Activated T-cell treated with anti-CD3 and anti-CD28 coated beads, Interleukin-2, amount 50 U/mL, for 1 hour (primary cell): ENCODE measurements around the gene EPN2.

Source experiments
- DNase-seq: peaks from one replicate; pipeline ENCODE4 v3.0.0-alpha.2; 2020

EPN2 gene

DNA sequence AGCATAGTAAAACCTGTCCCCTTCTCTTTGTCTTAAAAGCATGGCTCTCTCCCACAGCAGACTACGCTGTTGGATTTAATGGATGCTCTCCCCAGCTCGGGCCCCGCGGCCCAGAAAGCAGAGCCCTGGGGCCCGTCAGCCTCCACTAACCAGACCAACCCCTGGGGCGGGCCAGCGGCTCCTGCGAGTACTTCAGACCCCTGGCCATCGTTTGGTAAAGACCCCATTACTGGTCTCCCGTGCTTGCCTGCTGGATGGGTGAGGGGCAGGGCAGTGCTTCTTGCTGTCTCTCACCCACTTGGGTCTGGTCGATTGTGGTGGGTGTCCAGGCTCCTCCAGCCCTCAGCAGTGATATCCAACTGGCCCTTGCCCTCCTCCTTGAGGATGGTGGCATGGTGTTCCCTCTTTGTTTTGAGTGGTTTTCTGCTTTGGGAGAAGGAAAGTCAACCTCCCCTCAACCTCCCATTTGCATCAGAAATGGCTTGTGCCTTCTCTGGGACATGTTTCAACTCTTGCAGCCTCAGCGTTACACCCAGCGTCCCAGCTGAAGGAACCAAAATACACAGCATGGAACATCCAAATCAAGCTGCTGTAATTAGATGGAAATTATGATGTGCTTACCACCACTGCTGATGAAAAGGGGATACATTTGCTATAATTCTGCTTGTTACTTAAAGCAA lies 76.0 kb downstream of the EPN2 start:
- DNase-seq = no peak

GRCh38 chr17:19313746-19314651 lies 76.8 kb downstream of the EPN2 start:
- no peak for DNase-seq

GRCh38 chr17:19315104-19315503 lies 77.9 kb downstream of the EPN2 start:
- no peak for DNase-seq

GRCh38 chr17:19316761-19317358 lies 79.7 kb downstream of the EPN2 start:
- no peak for DNase-seq

DNA sequence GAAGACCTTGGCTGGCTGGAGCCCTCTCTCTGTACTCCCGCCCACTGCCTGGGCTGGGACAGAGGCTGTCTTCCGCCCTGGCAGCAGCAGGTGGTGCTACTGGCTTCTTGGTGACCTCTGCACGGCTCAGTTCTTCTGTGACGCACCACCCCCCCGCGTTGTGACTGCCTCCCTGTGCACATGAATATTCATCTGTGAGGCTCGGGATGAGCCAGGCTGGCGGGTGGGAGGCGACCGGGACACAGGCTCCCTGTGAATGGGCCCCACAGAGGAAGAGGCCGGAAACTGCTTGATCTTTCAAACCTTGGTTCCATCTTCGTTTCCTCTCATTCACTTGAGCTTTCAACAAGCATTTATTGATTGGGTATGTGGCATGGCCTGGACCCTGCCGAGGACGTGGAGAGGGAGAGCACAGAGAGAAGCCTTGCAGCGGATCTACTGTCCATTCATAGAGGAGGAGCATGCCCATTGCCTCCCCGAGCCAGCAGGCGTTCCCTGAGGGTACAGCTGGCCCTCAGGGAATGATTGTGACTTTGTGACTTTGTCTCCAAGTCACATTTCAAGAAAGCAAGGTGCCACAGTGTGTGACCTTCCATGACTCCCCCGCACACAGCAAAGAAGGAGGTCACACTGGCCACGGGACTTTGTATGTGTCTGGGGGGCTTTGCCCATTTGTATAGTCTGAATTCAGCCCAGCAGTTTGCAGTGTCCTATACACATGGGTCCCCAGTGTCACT lies 80.4 kb downstream of the EPN2 start:
- DNase-seq = no peak

GRCh38 chr17:19318611-19319010 lies 81.4 kb downstream of the EPN2 start:
- DNase-seq = no peak

GRCh38 chr17:19319771-19320505 lies 82.8 kb downstream of the EPN2 start:
- no peak for DNase-seq

- no peak for DNase-seq
Observed at GRCh38 chr17:19320876-19321275, 83.7 kb downstream of the EPN2 start.

DNA sequence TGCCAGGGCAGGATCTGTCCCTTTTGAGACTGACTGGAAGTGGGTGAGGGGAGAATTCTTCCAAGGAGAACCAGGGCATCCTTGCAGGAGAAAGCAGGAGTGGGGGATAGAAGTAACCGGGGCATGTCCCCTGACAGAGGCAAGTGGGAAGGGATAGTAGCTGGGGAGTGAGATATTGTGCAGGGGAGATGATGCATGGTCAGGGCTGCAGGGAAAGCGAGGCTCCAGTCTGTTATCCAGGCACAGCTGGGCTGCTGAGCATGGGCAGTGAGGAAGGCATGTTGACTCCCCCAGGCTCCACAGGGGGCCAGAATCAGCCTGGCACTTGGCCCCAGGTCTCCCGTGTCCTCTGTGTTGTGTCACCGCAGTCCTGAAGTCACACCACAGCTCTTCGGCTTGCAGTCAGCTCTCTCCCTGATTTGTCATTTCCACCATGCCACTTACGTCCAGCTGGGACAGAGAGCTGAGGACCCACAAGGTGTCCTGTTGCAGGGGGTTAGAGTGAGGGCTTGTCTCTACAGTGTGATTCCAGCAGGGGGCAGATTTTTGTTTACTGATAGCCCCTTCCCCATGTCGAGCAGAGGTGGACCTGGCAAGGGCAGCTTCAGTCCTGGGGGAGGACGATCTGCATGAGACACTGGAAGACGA lies 84.4 kb downstream of the EPN2 start:
- no peak for DNase-seq

- no peak for DNase-seq
Observed at GRCh38 chr17:19322129-19322505, 85.0 kb downstream of the EPN2 start.

- DNase-seq = no peak
Observed at GRCh38 chr17:19322861-19323260, 85.7 kb downstream of the EPN2 start.

GRCh38 chr17:19325542-19325941 lies 88.4 kb downstream of the EPN2 start:
- no peak for DNase-seq

DNA sequence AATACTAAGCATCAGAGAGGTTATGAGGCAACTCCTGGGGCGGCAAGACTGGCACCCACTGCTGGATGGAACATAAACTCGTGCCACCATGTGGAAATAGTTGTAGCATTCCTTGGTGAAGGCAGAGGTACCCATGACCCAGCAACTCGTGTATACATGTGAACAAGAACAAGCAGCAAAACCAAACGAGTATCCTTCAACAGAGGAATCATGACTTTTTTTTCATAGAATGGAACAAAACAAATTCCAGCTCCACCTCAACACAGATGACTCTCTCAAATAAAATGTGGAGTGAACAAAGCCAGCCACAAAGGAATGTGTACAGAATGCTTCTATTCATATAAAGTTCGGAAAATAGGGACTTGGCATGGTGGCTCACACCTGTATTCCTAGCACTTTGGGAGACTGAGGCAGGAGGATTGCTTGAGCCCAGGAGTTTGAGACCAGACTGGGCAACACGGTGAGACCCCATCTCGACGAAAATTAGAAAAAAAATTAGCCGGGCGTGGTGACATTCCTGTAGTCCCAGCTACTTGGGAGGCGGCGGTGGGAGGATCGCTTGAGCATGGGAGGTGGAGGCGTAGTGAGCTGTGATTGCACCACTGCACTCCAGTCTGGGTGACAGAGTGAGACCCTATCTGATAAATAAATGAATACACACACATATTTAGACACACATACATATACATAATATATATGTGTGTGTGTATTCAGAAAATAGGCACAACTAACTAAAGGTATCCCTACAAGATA lies 90.0 kb downstream of the EPN2 start:
- no peak for DNase-seq

DNA sequence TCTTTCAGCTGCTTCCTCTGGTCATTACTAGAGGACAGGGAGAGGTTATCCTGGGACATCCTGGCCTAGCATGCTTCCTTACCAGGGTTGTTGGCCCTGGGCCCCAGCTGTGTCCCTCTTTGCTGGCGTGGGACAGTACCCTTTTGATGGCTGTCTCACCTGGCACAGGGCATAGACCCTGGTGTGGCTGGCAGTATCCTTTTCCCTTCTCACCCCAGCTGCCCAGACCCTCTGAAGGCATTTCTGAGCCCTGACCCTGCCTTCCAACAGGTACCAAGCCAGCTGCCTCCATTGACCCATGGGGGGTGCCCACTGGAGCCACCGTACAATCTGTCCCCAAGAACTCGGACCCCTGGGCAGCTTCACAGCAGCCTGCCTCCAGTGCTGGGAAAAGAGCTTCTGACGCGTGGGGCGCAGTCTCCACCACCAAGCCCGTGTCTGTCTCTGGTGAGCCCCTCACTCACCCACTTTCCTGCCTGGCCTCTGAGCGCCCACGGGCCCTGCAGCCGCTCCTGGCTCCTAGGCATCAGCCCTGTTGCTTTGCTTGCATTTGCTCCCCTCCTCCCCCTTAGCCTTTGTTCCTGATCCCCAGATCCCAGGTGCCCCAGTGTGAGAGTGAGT lies 91.4 kb downstream of the EPN2 start:
- no peak for DNase-seq

DNA sequence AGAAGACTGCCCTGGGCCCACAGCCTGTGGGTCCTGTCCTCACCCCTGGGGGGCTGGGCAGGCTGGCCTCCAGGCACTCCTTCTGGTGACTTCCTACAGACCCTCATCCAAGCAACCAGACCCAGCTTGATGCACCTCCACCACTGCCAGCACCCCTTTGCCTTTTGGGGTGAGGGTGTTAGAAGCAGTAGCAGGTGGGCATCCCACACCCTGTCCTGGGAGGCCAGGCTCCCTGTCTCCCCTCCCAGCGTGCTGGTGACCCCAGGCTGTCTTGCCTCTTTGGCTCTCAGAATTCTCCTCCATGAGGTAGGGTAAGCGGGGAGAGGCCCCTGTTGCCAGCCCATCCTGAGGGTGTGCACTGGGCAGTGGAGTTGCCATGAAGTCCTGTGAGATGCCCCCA lies 92.0 kb downstream of the EPN2 start:
- DNase-seq = no peak

GRCh38 chr17:19329839-19330238 lies 92.7 kb downstream of the EPN2 start:
- DNase-seq = no peak

DNA sequence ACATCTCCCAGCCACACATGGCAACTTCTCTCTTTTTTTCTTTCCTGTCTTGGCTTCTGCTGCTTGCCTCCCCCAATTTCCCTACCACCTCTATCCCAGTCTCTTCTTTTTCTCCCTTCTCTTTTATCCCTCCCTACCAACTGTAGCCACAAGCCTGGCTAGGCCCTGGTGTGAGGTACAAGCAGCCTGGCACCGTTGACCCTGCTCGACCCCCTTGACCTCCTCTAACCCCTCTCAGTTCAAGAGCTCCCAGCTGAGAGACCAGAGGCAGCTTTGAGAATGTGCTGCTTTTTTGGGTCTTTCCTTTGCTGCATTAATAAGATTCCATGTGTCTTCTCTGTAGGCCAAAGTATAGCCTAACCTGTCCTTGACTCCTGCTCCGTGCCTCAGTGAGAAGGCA lies 93.1 kb downstream of the EPN2 start:
- DNase-seq = no peak

GRCh38 chr17:19331134-19331533 lies 94.0 kb downstream of the EPN2 start:
- no peak for DNase-seq

GRCh38 chr17:19331543-19332245 lies 94.5 kb downstream of the EPN2 start:
- DNase-seq = no peak
